Activated naive CD4-positive, alpha-beta T cell treated with anti-CD3 and anti-CD28 coated beads, Interleukin-2, amount 50 U/mL, for 72 hours (primary cell): ENCODE measurements around the gene ENHO. TPM values are rescaled to one million over a fixed set of nuclear protein-coding genes. Genes with fewer than 3 reads are reported as not detected.
"Not testable (repeated sequence)": the region's sequence is repeated elsewhere in the genome, so short reads cannot be mapped to it uniquely, and the experiment has no call there.

Experiments used
- ATAC-seq, 2 donors: fragments of 150-1000 bp; cut with Tn5 transposase; 2 replicates each; pipeline ENCODE4 v1.10.0; 2021; ENCODE audit warnings: mild to moderate bottlenecking in 2 of 2, moderate library complexity in 2 of 2
- DNase-seq, 2 donors: peaks; one replicate each; pipeline ENCODE4 v3.0.0; 2021 to 2022; ENCODE audit warnings: low spot score in 2 of 2
- H3K27ac Mint-ChIP-seq, 2 donors: one replicate each; pipeline ENCODE4 v1.8.0; 2022; ENCODE audit warnings: mild to moderate bottlenecking in 2 of 2, mixed read lengths in 2 of 2
- H3K36me3 Mint-ChIP-seq, 2 donors: one replicate each; pipeline ENCODE4 v1.8.0; 2022; ENCODE audit warnings: mixed read lengths in 2 of 2
- H3K9me3 Mint-ChIP-seq, 2 donors: one replicate each; pipeline ENCODE4 v1.8.0; 2022; ENCODE audit warnings: mixed read lengths in 2 of 2
- total RNA-seq, 2 donors: library from RNA; stranded (reverse); gene quantifications; one replicate each; pipeline ENCODE4 v1.2.3, GENCODE V29; 2022

Gene ENHO
- total RNA-seq, 2 donors from 2014 or later, result 0.31 TPM; not detected in 1

DNA sequence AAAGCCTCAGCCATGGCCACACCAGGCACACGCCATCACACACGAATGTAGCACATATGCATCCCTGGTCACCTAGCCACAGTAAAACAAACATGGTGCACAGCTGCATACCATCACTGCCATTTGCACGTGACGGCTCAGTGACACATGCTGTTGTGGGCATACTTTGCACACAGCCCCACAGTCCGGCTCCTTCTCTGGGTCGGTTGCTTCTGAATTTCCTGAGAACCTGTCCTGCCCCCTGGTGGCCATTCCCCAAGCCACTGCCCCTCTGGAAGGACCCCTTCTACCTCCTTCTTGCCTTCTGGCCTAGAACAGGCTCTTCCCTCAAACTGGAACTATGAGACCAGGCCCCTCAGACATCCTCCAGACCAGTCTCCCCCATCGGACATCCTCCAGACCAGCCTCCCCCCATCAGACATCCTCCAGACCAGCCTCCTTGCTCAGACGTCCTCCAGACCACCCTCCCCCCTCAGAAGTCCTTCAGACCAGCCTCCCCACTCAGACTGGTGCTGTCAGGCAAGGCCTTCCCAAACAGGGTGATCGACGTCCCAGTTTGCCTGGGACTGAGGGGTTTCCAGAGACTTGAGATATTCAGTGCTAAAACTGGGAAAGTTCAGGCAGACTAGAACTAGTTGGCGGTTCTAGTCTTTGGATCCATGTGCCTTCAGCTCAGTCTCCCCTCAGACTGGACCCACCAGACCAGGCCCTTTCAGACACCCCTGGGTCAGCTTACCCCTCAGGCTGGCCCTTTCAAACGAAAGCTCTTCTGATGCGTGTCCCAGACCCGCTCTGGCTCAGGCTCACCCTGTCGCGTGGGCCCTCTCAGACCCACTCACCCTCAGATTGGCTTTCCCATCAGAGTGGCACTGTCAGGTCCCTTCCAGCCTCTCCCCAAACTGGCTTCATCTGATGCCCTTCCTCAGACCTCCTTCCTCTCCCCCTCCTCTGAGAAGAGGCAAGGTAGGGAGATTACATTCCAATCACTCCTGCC lies 24.3 kb upstream of the ENHO start:
- ATAC-seq (peak; percentile 46 to 80), DNase-seq (peak in 1 of 2 donors; percentile 67)
- Mint-ChIP-seq H3K27ac (no peak overlapping the region), H3K36me3 (no peaks in the 10 kb centered on the region), H3K9me3 (no peaks in the 10 kb centered on the region)

GRCh38 chr9:34546102-34546833 lies 23.5 kb upstream of the ENHO start:
- DNase-seq (no peak), ATAC-seq (no peak)
- Mint-ChIP-seq H3K9me3 (no peaks in the 10 kb centered on the region), H3K27ac (no peak overlapping the region), H3K36me3 (no peaks in the 10 kb centered on the region)

- Mint-ChIP-seq H3K36me3 (no peaks in the 10 kb centered on the region), H3K27ac (peak overlapping the region in 1 of 2 donors; percentile 24), H3K9me3 (no peaks in the 10 kb centered on the region)
- ATAC-seq, result no peak
- no peak for DNase-seq
Measured at GRCh38 chr9:34545497-34545896, 22.7 kb upstream of the ENHO start.

DNA sequence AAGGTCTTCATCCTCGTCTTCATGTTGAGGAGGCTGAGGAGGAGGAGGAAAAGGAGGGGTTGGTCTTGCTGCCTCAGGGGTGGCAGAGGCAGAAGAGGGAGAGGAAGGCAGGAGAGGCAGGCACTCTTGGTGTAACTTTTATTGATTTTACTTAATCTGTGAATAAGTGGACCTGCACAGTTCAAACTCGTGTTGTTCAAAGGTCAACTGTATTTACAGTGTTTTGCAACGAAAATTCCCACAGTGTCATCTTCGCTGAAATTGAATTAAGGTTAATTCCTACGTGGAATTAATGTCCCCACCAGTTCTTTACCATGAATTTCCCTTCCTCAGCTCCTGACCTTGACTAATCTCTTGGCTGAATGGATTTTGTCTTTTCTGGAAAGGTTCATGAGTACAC lies 21.2 kb upstream of the ENHO start:
- DNase-seq, result no peak
- no peaks in the 10 kb centered on the region for H3K9me3 Mint-ChIP-seq
- H3K27ac Mint-ChIP-seq, result no peak overlapping the region

GRCh38 chr9:34541540-34541939 lies 18.8 kb upstream of the ENHO start:
- no peaks in the 10 kb centered on the region for H3K36me3 Mint-ChIP-seq
- no peak overlapping the region for H3K27ac Mint-ChIP-seq
- H3K9me3 Mint-ChIP-seq, result no peaks in the 10 kb centered on the region
- no peak for DNase-seq
- ATAC-seq, result no peak

More for the DNA sequence above, 21.2 kb upstream of the ENHO start:
- ATAC-seq, result no peak
- no peaks in the 10 kb centered on the region for H3K36me3 Mint-ChIP-seq

- ATAC-seq (no peak), DNase-seq (no peak)
- Mint-ChIP-seq H3K27ac (no peak overlapping the region), H3K36me3 (no peaks in the 10 kb centered on the region), H3K9me3 (no peaks in the 10 kb centered on the region)
Measured at GRCh38 chr9:34540827-34541226, 18.0 kb upstream of the ENHO start.

DNA sequence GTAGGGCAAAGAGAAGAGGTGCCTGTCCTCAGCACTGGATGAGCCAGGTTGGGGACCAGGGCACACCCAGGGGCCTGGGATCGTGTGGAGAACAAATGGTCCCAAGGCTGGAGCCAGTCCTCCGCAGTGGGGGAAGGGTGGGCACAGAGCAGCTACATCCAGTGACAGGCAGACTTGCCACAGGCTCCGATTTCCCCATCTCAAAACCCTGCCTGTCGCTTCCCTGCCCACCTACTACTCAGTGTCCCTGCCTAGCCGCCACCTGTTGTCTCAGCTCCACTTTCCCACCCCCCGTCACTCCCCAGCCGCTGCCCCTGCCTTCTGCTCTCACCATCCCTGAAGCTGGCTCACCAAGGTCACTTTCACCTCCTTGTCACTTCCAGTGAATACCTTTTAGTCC lies 13.9 kb upstream of the ENHO start:
- H3K27ac Mint-ChIP-seq, result no peak overlapping the region
- peaks cover 0 to 1% of the 10 kb centered on the region in 2 donors for H3K36me3 Mint-ChIP-seq
- DNase-seq (no peak), ATAC-seq (no peak)
- H3K9me3 Mint-ChIP-seq, result no peaks in the 10 kb centered on the region

- not testable (repeated sequence) for H3K9me3 Mint-ChIP-seq, H3K36me3 Mint-ChIP-seq, H3K27ac Mint-ChIP-seq, DNase-seq, ATAC-seq
Measured at GRCh38 chr9:34532041-34532440, 9.3 kb upstream of the ENHO start.

DNA sequence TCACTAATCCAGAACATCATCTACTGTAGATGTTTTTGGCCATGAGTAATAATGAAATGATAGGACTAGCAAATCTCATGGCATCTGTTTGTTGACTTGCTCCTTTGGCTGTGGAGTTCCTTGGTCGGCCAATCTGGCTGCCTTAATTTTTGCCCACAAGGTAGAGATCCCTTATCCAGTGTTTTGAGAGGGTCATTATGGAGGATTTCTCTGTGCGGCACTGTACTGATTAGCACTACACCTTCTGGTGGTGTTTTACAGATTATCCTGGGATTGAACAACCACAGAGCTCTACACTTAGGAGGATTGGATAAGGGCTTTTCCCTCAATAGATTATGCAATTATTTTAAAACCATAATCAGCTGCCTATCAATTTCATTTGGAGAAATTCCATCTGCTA lies 3.2 kb upstream of the ENHO start:
- no peak for ATAC-seq
- no peak overlapping the region for H3K27ac Mint-ChIP-seq
- no peaks in the 10 kb centered on the region for H3K9me3 Mint-ChIP-seq
- DNase-seq, result no peak
- no peaks in the 10 kb centered on the region for H3K36me3 Mint-ChIP-seq

- ATAC-seq (no peak), DNase-seq (no peak)
- no peak overlapping the region for H3K27ac Mint-ChIP-seq
- no peaks in the 10 kb centered on the region for H3K9me3 Mint-ChIP-seq
- no peaks in the 10 kb centered on the region for H3K36me3 Mint-ChIP-seq
Measured at GRCh38 chr9:34524349-34524748, 1.6 kb upstream of the ENHO start.

DNA sequence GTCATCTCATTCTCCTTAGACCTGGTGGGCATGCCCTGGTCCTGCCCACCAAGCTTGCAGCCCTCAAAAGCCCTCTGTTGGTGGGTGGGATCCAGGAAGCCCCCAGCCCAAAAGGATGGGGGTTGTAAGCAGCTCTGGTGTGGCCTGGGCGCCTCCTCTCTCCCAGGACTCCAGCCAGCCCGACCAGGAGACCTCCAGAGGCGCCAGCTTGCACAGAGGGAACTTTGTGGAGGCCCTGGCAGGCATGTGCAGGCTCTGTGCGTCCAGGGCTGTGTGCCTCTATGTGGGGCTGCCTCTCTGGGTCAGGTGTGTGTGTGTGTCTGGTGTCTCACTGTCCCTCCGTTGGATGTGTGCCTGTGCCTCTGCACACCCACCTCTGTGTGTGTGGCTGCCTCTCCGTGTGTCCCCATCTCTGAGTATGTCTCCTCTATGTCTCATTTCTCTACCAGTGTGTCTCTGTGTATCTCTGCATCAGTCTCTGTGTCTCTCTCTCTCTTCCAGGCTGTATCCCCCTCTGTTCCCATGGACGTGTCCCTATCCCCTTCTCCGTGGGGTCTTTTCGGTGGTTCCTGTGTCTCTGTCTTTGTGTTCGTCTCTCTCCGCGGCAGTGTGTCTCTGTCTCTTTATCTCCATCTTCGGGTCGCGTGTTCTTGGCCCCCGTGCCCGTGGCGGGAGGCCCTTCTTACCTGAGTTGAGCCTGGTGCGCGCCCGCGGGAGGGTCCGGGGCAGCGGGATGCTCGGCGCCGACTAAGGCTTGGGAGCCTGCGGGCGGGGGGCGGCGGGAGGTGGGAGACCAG lies 501 bp downstream of the ENHO start:
- DNase-seq, result no peak
- no peaks in the 10 kb centered on the region for H3K9me3 Mint-ChIP-seq
- no peak overlapping the region for H3K27ac Mint-ChIP-seq
- ATAC-seq, result no peak
- no peaks in the 10 kb centered on the region for H3K36me3 Mint-ChIP-seq

GRCh38 chr9:34521406-34522045 lies 1.3 kb downstream of the ENHO start:
- no peaks in the 10 kb centered on the region for H3K36me3 Mint-ChIP-seq
- no peak for ATAC-seq
- DNase-seq, result no peak
- H3K9me3 Mint-ChIP-seq, result no peaks in the 10 kb centered on the region
- no peak overlapping the region for H3K27ac Mint-ChIP-seq

DNA sequence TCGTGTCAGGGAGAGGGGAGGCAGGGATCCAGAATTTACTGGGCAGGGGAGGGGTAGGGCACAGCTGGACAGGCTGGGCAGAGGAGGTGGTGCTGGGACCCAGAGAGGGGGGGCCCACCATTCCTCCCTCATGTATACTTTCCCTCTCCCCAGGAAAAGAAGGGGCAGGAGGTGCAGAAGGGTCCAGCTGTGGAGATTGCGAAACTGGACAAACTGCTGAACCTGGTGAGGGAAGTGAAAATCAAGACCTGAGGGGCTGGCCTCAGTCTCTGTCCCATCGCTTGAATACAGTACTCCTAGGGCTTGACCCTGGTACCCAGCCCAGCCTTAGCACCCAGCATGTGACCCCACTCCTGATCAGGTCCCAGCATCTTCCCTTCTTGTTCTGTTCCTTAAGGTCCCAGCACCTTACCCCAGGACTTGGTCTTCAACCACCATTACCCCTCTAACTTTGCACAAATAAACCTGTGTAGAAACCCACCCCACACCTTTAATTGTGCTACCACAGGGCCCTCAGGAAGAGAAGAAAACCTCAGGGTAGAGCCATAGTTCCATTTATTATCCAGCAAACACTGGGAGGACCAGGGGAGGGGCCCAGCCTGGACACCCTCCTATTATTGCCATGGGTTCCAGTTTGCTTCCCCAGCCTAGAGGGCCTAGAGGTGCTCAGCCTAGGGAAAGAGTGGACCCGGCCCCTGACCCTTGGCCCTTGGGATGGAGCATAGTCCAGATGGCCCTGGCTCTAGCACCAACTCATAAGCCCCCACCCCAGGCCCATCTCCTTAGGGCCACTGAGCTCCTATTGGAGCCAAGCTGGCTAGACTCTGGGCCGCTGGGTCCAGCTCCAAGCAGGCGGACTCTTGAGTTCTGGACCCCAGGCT lies 2.0 kb downstream of the ENHO start:
- ATAC-seq (no peak), DNase-seq (no peak)
- Mint-ChIP-seq H3K36me3 (no peaks in the 10 kb centered on the region), H3K27ac (no peak overlapping the region), H3K9me3 (no peaks in the 10 kb centered on the region)

DNA sequence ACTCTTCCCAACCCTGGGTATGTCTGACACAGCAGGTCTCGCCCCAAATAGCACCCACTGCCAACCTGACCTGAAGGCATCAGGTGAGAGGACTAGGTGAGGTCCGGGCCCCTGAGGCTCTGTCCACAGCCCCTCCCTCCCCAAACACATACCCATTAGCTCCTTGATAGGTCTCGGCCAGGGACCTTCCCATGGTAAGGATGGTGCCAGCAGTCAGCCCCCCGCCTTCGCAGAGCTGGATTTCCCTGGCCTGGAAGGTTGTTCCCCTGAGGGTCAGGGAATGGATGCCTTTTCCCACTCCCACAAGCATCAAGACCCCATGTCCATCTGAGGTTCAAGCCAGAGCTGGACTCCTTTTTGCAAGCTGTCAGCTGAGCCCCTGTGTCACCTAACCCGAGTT lies 2.7 kb downstream of the ENHO start:
- H3K9me3 Mint-ChIP-seq, result no peaks in the 10 kb centered on the region
- no peaks in the 10 kb centered on the region for H3K36me3 Mint-ChIP-seq
- DNase-seq (no peak), ATAC-seq (no peak)
- no peak overlapping the region for H3K27ac Mint-ChIP-seq

GRCh38 chr9:34519321-34520020 lies 3.3 kb downstream of the ENHO start:
- Mint-ChIP-seq H3K9me3 (no peaks in the 10 kb centered on the region), H3K27ac (no peak overlapping the region), H3K36me3 (no peaks in the 10 kb centered on the region)
- ATAC-seq (no peak), DNase-seq (no peak)
